IMR-90 (cell line): ENCODE data around the gene TNF. TPM values are rescaled to one million over a fixed set of nuclear protein-coding genes. Genes with fewer than 3 reads are reported as not detected.

ENCODE experiments used
- ATAC-seq: fragments of 200-7000 bp; cut with Tn5 transposase; 2 replicates; pipeline ENCODE4 v1.9.1; 2020; ENCODE audit warnings: low read depth, mild to moderate bottlenecking, moderate library complexity
- BruUV-seq: library from RNA; stranded (reverse); fragments of 400-500 nt; replicated peaks from 2 replicates; lab custom pipeline; 2021; lab: Mats Ljungman, UMichigan
- CTCF ChIA-PET: fragments of 300-600 bp; formaldehyde crosslinking; extraction: SDS; loops from one replicate; lab custom pipeline; 2021; ENCODE audit warnings: antibody characterized with exemption; lab: Yijun Ruan, JAX
- POLR2A ChIA-PET: fragments of 300-600 bp; sonication (Branson Sonifier 250); formaldehyde crosslinking; loops from one replicate; lab custom pipeline; 2022; ENCODE audit warnings: antibody characterized with exemption; ENCODE audit not compliant: unreplicated experiment; lab: Charles Lee
- DNase-seq: peaks from one replicate; pipeline ENCODE4 v3.0.0; 2013
- H2AFZ ChIP-seq: replicated peaks from 2 replicates; pipeline ENCODE3; 2013; ENCODE audit warnings: low read length, mild to moderate bottlenecking; ENCODE audit not compliant: poor library complexity
- H2AK5ac ChIP-seq: 2 replicates; pipeline ENCODE4 v1.6.1; 2013; ENCODE audit warnings: low read depth, low read length, inconsistent platforms
- H2AK9ac ChIP-seq: replicated peaks from 2 replicates; pipeline ENCODE3; 2013; ENCODE audit warnings: mild to moderate bottlenecking, low read depth, low read length, moderate library complexity; ENCODE audit not compliant: poor library complexity
- H2BK120ac ChIP-seq: 2 replicates; pipeline ENCODE4 v1.6.1; 2013; ENCODE audit warnings: low read depth, low read length, inconsistent platforms
- H2BK15ac ChIP-seq: 3 replicates; pipeline ENCODE4 v1.6.1; 2013; ENCODE audit warnings: low read depth, low read length, inconsistent platforms
- H2BK20ac ChIP-seq: 2 replicates; pipeline ENCODE4 v1.6.1; 2013; ENCODE audit warnings: low read depth, mild to moderate bottlenecking, inconsistent platforms, low read length, moderate library complexity
- H2BK5ac ChIP-seq: 2 replicates; pipeline ENCODE4 v1.6.1; 2013; ENCODE audit warnings: mild to moderate bottlenecking, low read depth, low read length, inconsistent platforms; ENCODE audit not compliant: poor library complexity, severe bottlenecking
- H3K14ac ChIP-seq: replicated peaks from 2 replicates; pipeline ENCODE4 v1.6.1; 2013; ENCODE audit warnings: low read depth, low read length, inconsistent platforms
- H3K18ac ChIP-seq: 2 replicates; pipeline ENCODE4 v1.6.1; 2013; ENCODE audit warnings: low read depth, low read length, control low read depth
- H3K23ac ChIP-seq: 2 replicates; pipeline ENCODE4 v1.6.1; 2013; ENCODE audit warnings: low read depth, low read length, inconsistent platforms
- H3K27ac ChIP-seq: 2 replicates; pipeline ENCODE4 v1.5.1; 2013; ENCODE audit warnings: mild to moderate bottlenecking, control low read depth, low read length; ENCODE audit not compliant: insufficient read depth
- H3K27me3 ChIP-seq: 2 replicates; pipeline ENCODE4 v1.6.1; 2013; ENCODE audit warnings: low read length; ENCODE audit not compliant: control insufficient read depth, insufficient read depth
- H3K36me3 ChIP-seq: 2 replicates; pipeline ENCODE4 v1.6.1; 2013; ENCODE audit warnings: low read length, mixed read lengths; ENCODE audit not compliant: control insufficient read depth, insufficient read depth
- H3K4ac ChIP-seq: 2 replicates; pipeline ENCODE4 v1.6.1; 2013; ENCODE audit warnings: low read depth, low read length, inconsistent platforms
- H3K4me1 ChIP-seq: 2 replicates; pipeline ENCODE4 v1.6.1; 2013; ENCODE audit warnings: low read length, mixed read lengths; ENCODE audit not compliant: control insufficient read depth, insufficient read depth
- H3K4me2 ChIP-seq: 2 replicates; pipeline ENCODE4 v1.6.1; 2013; ENCODE audit warnings: low read depth, mild to moderate bottlenecking, control low read depth, low read length, moderate library complexity
- H3K4me3 ChIP-seq: 2 replicates; pipeline ENCODE4 v1.5.1; 2013; ENCODE audit warnings: low read depth, mild to moderate bottlenecking, control low read depth, low read length, moderate library complexity; ENCODE audit not compliant: insufficient read depth
- H3K56ac ChIP-seq: 2 replicates; pipeline ENCODE4 v1.6.1; 2013; ENCODE audit warnings: low read length, inconsistent platforms; ENCODE audit not compliant: insufficient read depth; ENCODE audit errors: extremely low read depth
- H3K79me1 ChIP-seq, 2 experiments: 2 replicates each; pipeline ENCODE4 v1.6.1; 2013; ENCODE audit warnings: low read length in 2 of 2, inconsistent platforms in 1 of 2, low read depth in 1 of 2
- H3K9ac ChIP-seq: 2 replicates; pipeline ENCODE4 v1.6.1; 2013; ENCODE audit warnings: low read depth, low read length, control low read depth
- H3K9me1 ChIP-seq: 2 replicates; pipeline ENCODE4 v1.6.1; 2013; ENCODE audit warnings: low read length, inconsistent platforms; ENCODE audit not compliant: insufficient read depth
- H3K9me3 ChIP-seq: 2 replicates; pipeline ENCODE4 v1.6.1; 2013; ENCODE audit warnings: low read length; ENCODE audit not compliant: control insufficient read depth, insufficient read depth
- H4K20me1 ChIP-seq: 2 replicates; pipeline ENCODE4 v1.6.1; 2013; ENCODE audit warnings: low read length, inconsistent platforms; ENCODE audit not compliant: insufficient read depth
- H4K5ac ChIP-seq: 2 replicates; pipeline ENCODE4 v1.6.1; 2013; ENCODE audit warnings: mild to moderate bottlenecking, low read depth, low read length, control low read depth
- H4K8ac ChIP-seq, 2 experiments: 2 replicates each; pipeline ENCODE4 v1.6.1; 2013; ENCODE audit warnings: low read depth in 2 of 2, low read length in 2 of 2, control low read depth in 1 of 2, inconsistent platforms in 1 of 2
- H4K91ac ChIP-seq: 2 replicates; pipeline ENCODE4 v1.6.1; 2013; ENCODE audit warnings: low read depth, low read length, inconsistent platforms; ENCODE audit not compliant: insufficient read depth
- BHLHE40 ChIP-seq: fragments of 150-350 bp; IDR thresholded peaks from 2 replicates; pipeline ENCODE4 v1.6.1; 2016; ENCODE audit warnings: mild to moderate bottlenecking, low read depth, low read length
- CEBPB ChIP-seq: IDR thresholded peaks from 2 replicates; pipeline ENCODE4 v1.6.1; 2012; ENCODE audit warnings: low read depth, low read length, improper control_type of control experiment
- CTCF ChIP-seq: conservative IDR thresholded peaks from 2 replicates; pipeline ENCODE4 v1.5.1; 2012; ENCODE audit warnings: mild to moderate bottlenecking, low read depth, low read length, improper control_type of control experiment
- ELK1 ChIP-seq: fragments of 150-350 bp; IDR thresholded peaks from 2 replicates; pipeline ENCODE4 v1.6.1; 2016; ENCODE audit warnings: low read depth, mild to moderate bottlenecking, low read length, moderate library complexity, borderline replicate concordance
- MAZ ChIP-seq: IDR thresholded peaks from 2 replicates; pipeline ENCODE4 v1.6.1; 2012; ENCODE audit warnings: low read depth, mild to moderate bottlenecking, low read length, improper control_type of control experiment, moderate library complexity, borderline replicate concordance
- MXI1 ChIP-seq: IDR thresholded peaks from 2 replicates; pipeline ENCODE4 v1.6.1; 2012; ENCODE audit warnings: low read depth, mild to moderate bottlenecking, low read length, moderate library complexity, borderline replicate concordance
- POLR2A ChIP-seq: IDR thresholded peaks from 2 replicates; pipeline ENCODE4 v1.6.1; 2012; ENCODE audit warnings: mild to moderate bottlenecking, low read depth, low read length
- RFX5 ChIP-seq: IDR thresholded peaks from 2 replicates; pipeline ENCODE4 v1.8.0; 2012; ENCODE audit warnings: low read depth, mild to moderate bottlenecking, low read length, moderate library complexity
- WGBS, 2 experiments: methylation state at CpG; one replicate each; pipeline versions ENCODE4 v1.1.5 to v1.1.7; 2013; ENCODE audit warnings: missing lambda C conversion rate in 2 of 2; ENCODE audit not compliant: insufficient read length in 1 of 2; ENCODE audit errors: extremely low coverage in 2 of 2; 5-methylcytosine and 5-hydroxymethylcytosine counted together
- dilution Hi-C: fragments of 300-500 bp; cut with HindIII; formaldehyde crosslinking; loops from one replicate; pipeline ENCODE4 v1.14.3; 2018; ENCODE audit warnings: low sequenced_read_pairs; ENCODE audit not compliant: unreplicated experiment
- in situ Hi-C: fragments of 300-500 bp; cut with MboI; formaldehyde crosslinking; loops from 3 replicates; pipeline ENCODE4 v1.14.3; 2019; ENCODE audit warnings: low sequenced_read_pairs, inconsistent platforms, mixed read lengths
- intact Hi-C: fragments of 100-400 bp; cut with micrococcal nuclease; formaldehyde crosslinking; loops from 2 replicates; pipeline ENCODE4 v1.10.0; 2022
- polyA plus RNA-seq, 3 experiments: library from polyadenylated mRNA; depleted of rRNA; stranded (reverse); fragments of >200 nt; gene quantifications; 2 replicates each; pipeline ENCODE4 v1.2.3, GENCODE V29; 2012; ENCODE audit warnings: low replicate concordance in 1 of 3
- total RNA-seq: library from RNA; depleted of rRNA; stranded (reverse); fragments of >200 nt; gene quantifications from 2 replicates; pipeline ENCODE4 v1.2.3, GENCODE V29; 2012

TNF gene
- total and polyA plus RNA-seq, 2 of the 4 experiments (the other 2 are of a cell fraction), result not detected

GRCh38 chr6:31617010-31617409 lies 41.6 kb downstream of the TNF start:
- Histone ChIP-seq H3K36me3 (no peaks in the 10 kb centered on the region; the same call in 1 of the 2 replicates), H3K27ac (no peak overlapping the region), H2AK9ac (no peak overlapping the region), H2BK5ac (no peak overlapping the region), H3K9me1 (0 out of 2 replicates have a peak, but pooled peaks cover 3% of the 10 kb centered on the region), H3K4me2 (no peak overlapping the region), H3K9ac (no peak overlapping the region), H3K4me3 (no peak overlapping the region), H3K4me1 (no peaks in the 10 kb centered on the region), H3K9me3 (no peaks in the 10 kb centered on the region), H3K14ac (no peak overlapping the region), H4K91ac (no peak overlapping the region), H3K27me3 (peaks cover 3% of the 10 kb centered on the region), H2BK120ac (no peak overlapping the region), H3K79me1 (peaks cover 0 to 8% of the 10 kb centered on the region in 2 experiments; a peak in 1 of 4 replicates), H2AFZ (no peak overlapping the region), H3K4ac (no peak overlapping the region), H4K5ac (no peak overlapping the region), H3K56ac (no peak overlapping the region), H4K20me1 (peaks cover 11% of the 10 kb centered on the region), H2BK20ac (no peak overlapping the region), H4K8ac (no peak overlapping the region), H2AK5ac (no peak overlapping the region), H2BK15ac (no peak overlapping the region), H3K18ac (no peak overlapping the region), H3K23ac (no peak overlapping the region)
- intact Hi-C loops, result no loop called here
- no TSS peak for BruUV-seq
- WGBS, 2 experiments, result no CpG with 5 or more reads among the region's 2 CpGs
- TF ChIP-seq BHLHE40 (no peak), RFX5 (no peak), CEBPB (no peak), MXI1 (no peak), MAZ (no peak), ELK1 (no peak), POLR2A (no peak), CTCF (no peak)
- POLR2A ChIA-PET, result no interaction called here
- DNase-seq, result no peak
- in situ Hi-C loops, result no loop called here
- ATAC-seq, result no peak
- dilution Hi-C loops, result no loop called here
- CTCF ChIA-PET, result no interaction called here
